ENCODE results near the gene EVPL. TPM values are rescaled to one million over a fixed set of nuclear protein-coding genes. Genes with fewer than 3 reads are reported as not detected.

Gene EVPL
- total RNA-seq, 4 donors from 2014 or later: 0.02 to 0.07 TPM; not detected in 2

GRCh38 chr17:76019833-76020467, 7.2 kb downstream of the EVPL start:
- H3K4me1 ChIP-seq: no peaks in the 10 kb centered on the region
- no peaks in the 10 kb centered on the region for H3K9me3 ChIP-seq
- no peaks in the 10 kb centered on the region for H3K36me3 ChIP-seq
- intact Hi-C loops (cut with DNase I; ENCODE audit: low total_unique reads): no loop called here
- H3K27me3 ChIP-seq: no peaks in the 10 kb centered on the region
- TF ChIP-seq POLR2A (IDR thresholded peaks at IDR 0.05): no peak
- TF ChIP-seq CTCF (IDR thresholded peaks at IDR 0.05 in 4 of 5, conservative IDR thresholded peaks at IDR 0.05 in 1 of 5): no peak
- no peak overlapping the region for H3K27ac ChIP-seq
- ATAC-seq (no peak), DNase-seq (no peak)
- no peak overlapping the region for H3K4me3 ChIP-seq
- in situ Hi-C loops (cut with MboI; ENCODE audit: low sequenced_read_pairs in 4 of 4): loop anchor here in 1 of 4 donors (10.0 kb wide), 1 partner anchor 275 kb away; no protein-coding TSS in a partner anchor

GRCh38 chr17:76018801-76019200, 8.3 kb downstream of the EVPL start:
- in situ Hi-C loops (cut with MboI; ENCODE audit: low sequenced_read_pairs in 4 of 4): loop anchor here in 1 of 4 donors (10.0 kb wide), 1 partner anchor 276 kb away; no protein-coding TSS in a partner anchor
- no peak for DNase-seq
- H3K27me3 ChIP-seq: no peaks in the 10 kb centered on the region
- no peak overlapping the region for H3K4me3 ChIP-seq
- TF ChIP-seq CTCF (IDR thresholded peaks at IDR 0.05 in 4 of 5, conservative IDR thresholded peaks at IDR 0.05 in 1 of 5) (no peak), POLR2A (IDR thresholded peaks at IDR 0.05) (no peak)
- no peak for ATAC-seq
- no peaks in the 10 kb centered on the region for H3K9me3 ChIP-seq
- H3K27ac ChIP-seq: no peak overlapping the region
- peaks cover 0 to 3% of the 10 kb centered on the region in 2 donors for H3K4me1 ChIP-seq
- no peaks in the 10 kb centered on the region for H3K36me3 ChIP-seq
- intact Hi-C loops (cut with DNase I; ENCODE audit: low total_unique reads): no loop called here

GRCh38 chr17:76018340-76018680, 8.8 kb downstream of the EVPL start:
- Histone ChIP-seq H3K27ac (no peak overlapping the region), H3K4me1 (peaks cover 0 to 3% of the 10 kb centered on the region in 2 donors), H3K4me3 (no peak overlapping the region), H3K9me3 (no peaks in the 10 kb centered on the region), H3K36me3 (no peaks in the 10 kb centered on the region), H3K27me3 (no peaks in the 10 kb centered on the region)
- no peak for TF ChIP-seq CTCF (IDR thresholded peaks at IDR 0.05 in 4 of 5, conservative IDR thresholded peaks at IDR 0.05 in 1 of 5)
- DNase-seq (no peak), ATAC-seq (no peak)
- in situ Hi-C loops (cut with MboI; ENCODE audit: low sequenced_read_pairs in 4 of 4) (loop anchor here in 1 of 4 donors (10.0 kb wide), 1 partner anchor 276 kb away; no protein-coding TSS in a partner anchor), intact Hi-C loops (cut with DNase I; ENCODE audit: low total_unique reads) (no loop called here)

- no peaks in the 10 kb centered on the region for H3K27me3 ChIP-seq
- no peak for ATAC-seq
- peaks cover 0 to 3% of the 10 kb centered on the region in 2 donors for H3K4me1 ChIP-seq
- H3K4me3 ChIP-seq: no peak overlapping the region
- no peaks in the 10 kb centered on the region for H3K9me3 ChIP-seq
- no peak for DNase-seq
- TF ChIP-seq POLR2A (IDR thresholded peaks at IDR 0.05): no peak
- in situ Hi-C loops (cut with MboI; ENCODE audit: low sequenced_read_pairs in 4 of 4): loop anchor here in 1 of 4 donors (10.0 kb wide), 1 partner anchor 277 kb away; no protein-coding TSS in a partner anchor
- intact Hi-C loops (cut with DNase I; ENCODE audit: low total_unique reads): no loop called here
- no peak overlapping the region for H3K27ac ChIP-seq
- no peaks in the 10 kb centered on the region for H3K36me3 ChIP-seq
Observed at GRCh38 chr17:76017481-76018339, 9.4 kb downstream of the EVPL start.

- DNase-seq (no peak), ATAC-seq (peak; percentile 27 to 37)
- peaks cover 0 to 3% of the 10 kb centered on the region in 2 donors for H3K4me1 ChIP-seq
- H3K4me3 ChIP-seq: no peak overlapping the region
- H3K9me3 ChIP-seq: no peaks in the 10 kb centered on the region
- in situ Hi-C loops (cut with MboI; ENCODE audit: low sequenced_read_pairs in 4 of 4) (loop anchor here in 1 of 4 donors (10.0 kb wide), 1 partner anchor 280 kb away; no protein-coding TSS in a partner anchor), intact Hi-C loops (cut with DNase I; ENCODE audit: low total_unique reads) (no loop called here)
- H3K27me3 ChIP-seq: no peaks in the 10 kb centered on the region
- TF ChIP-seq CTCF (IDR thresholded peaks at IDR 0.05 in 4 of 5, conservative IDR thresholded peaks at IDR 0.05 in 1 of 5) (no peak), POLR2A (IDR thresholded peaks at IDR 0.05) (no peak)
- H3K36me3 ChIP-seq: no peaks in the 10 kb centered on the region
- H3K27ac ChIP-seq: no peak overlapping the region
Observed at GRCh38 chr17:76014925-76015261, 12.2 kb downstream of the EVPL start.
